Rectal smooth muscle tissue (tissue), 1 donor: Measurements from ENCODE around the gene PPP3CA.

Experiments used
- H3K27ac ChIP-seq: one replicate; pipeline ENCODE4 v1.7.0; 2013; ENCODE audit warnings: low read depth, low read length, inconsistent platforms
- H3K27me3 ChIP-seq: one replicate; pipeline ENCODE4 v1.7.0; 2013; ENCODE audit warnings: low read length; ENCODE audit not compliant: control insufficient read depth, insufficient read depth
- H3K36me3 ChIP-seq: one replicate; pipeline ENCODE4 v1.7.0; 2013; ENCODE audit warnings: low read length; ENCODE audit not compliant: control insufficient read depth, insufficient read depth
- H3K4me1 ChIP-seq: one replicate; pipeline ENCODE4 v1.7.0; 2013; ENCODE audit warnings: low read length; ENCODE audit not compliant: control insufficient read depth, insufficient read depth
- H3K4me3 ChIP-seq: one replicate; pipeline ENCODE4 v1.7.0; 2013; ENCODE audit warnings: low read length
- H3K9ac ChIP-seq: one replicate; pipeline ENCODE4 v1.7.0; 2013; ENCODE audit warnings: low read length

PPP3CA gene

GRCh38 chr4:101262683-101263082 lies 84.6 kb downstream of the PPP3CA start:
- no peaks in the 10 kb centered on the region for H3K27me3 ChIP-seq

DNA sequence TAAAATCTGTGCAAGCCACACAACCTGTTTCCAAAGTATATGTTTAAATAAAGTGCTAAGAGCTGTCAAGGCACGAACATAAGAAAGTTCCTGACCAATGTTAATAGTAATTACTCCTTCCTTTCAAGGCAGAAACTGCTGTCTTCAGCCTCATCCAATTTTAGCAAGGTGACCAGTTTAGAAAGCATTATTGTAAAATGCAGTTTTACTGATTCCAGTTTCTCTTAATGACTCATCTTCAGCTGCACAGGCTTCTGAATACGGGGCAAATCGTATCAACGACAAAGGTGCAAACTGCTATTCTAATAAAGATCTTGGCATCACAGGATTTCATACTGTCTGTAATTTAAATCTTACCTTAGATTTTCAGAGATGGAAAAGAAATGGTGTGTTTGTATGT lies 87.5 kb downstream of the PPP3CA start:
- no peaks in the 10 kb centered on the region for H3K27me3 ChIP-seq
- no peak overlapping the region for H3K9ac ChIP-seq
- no peak overlapping the region for H3K27ac ChIP-seq
- H3K4me3 ChIP-seq: no peak overlapping the region
- H3K36me3 ChIP-seq: no peaks in the 10 kb centered on the region
- peaks cover 6% of the 10 kb centered on the region for H3K4me1 ChIP-seq

More at GRCh38 chr4:101262683-101263082, 84.6 kb downstream of the PPP3CA start:
- Histone ChIP-seq H3K9ac (no peak overlapping the region), H3K36me3 (no peaks in the 10 kb centered on the region), H3K4me1 (peaks cover 6% of the 10 kb centered on the region), H3K27ac (no peak overlapping the region), H3K4me3 (no peak overlapping the region)

- Histone ChIP-seq H3K4me3 (no peak overlapping the region), H3K9ac (no peak overlapping the region), H3K36me3 (no peaks in the 10 kb centered on the region), H3K4me1 (peaks cover 6% of the 10 kb centered on the region), H3K27ac (no peak overlapping the region), H3K27me3 (no peaks in the 10 kb centered on the region)
Observed at GRCh38 chr4:101258883-101259282, 88.4 kb downstream of the PPP3CA start.

DNA sequence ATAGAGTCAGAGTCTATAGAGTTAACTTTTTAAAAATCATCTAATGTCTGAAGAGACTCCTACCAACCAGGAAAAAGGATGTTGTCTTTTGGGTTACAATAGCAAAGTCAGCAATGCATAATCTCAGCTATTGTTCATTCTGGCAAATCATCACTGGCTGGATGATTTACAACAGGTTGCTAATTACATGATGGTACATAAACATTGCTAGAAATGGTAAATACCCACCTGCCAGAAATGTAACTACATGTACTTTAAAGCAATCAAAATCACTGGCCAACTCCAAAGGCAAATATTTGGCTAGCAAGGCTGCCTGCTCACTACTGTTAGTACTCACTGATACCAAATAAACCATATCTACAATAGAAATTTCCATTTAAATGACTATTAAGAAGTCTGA lies 91.1 kb downstream of the PPP3CA start:
- Histone ChIP-seq H3K4me1 (peaks cover 6% of the 10 kb centered on the region), H3K27me3 (no peaks in the 10 kb centered on the region), H3K36me3 (no peaks in the 10 kb centered on the region), H3K4me3 (no peak overlapping the region), H3K27ac (no peak overlapping the region), H3K9ac (no peak overlapping the region)

DNA sequence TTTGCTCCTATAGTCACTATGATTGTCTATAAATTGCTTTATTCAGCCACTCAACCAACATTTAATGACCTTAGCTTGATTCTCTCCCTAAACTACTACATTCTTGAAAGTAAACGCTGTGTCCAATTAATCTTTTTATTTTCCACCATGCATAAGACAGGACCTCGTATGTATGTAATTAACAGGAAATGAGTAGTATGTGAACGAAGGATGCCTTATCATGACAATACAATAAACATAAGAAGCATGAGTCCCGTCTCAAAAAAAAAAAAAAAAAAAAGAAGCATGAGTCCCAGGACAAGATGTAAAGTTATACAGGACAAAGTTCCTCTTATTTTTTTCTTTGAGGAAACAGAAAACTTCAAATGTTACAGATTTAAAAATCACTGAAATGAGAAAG lies 92.5 kb downstream of the PPP3CA start:
- no peak overlapping the region for H3K4me3 ChIP-seq
- H3K27me3 ChIP-seq: no peaks in the 10 kb centered on the region
- no peaks in the 10 kb centered on the region for H3K4me1 ChIP-seq
- no peaks in the 10 kb centered on the region for H3K36me3 ChIP-seq
- no peak overlapping the region for H3K9ac ChIP-seq
- no peak overlapping the region for H3K27ac ChIP-seq

GRCh38 chr4:101253121-101253520 lies 94.2 kb downstream of the PPP3CA start:
- Histone ChIP-seq H3K4me3 (no peak overlapping the region), H3K36me3 (no peaks in the 10 kb centered on the region), H3K9ac (no peak overlapping the region), H3K27ac (no peak overlapping the region), H3K4me1 (no peaks in the 10 kb centered on the region), H3K27me3 (no peaks in the 10 kb centered on the region)

DNA sequence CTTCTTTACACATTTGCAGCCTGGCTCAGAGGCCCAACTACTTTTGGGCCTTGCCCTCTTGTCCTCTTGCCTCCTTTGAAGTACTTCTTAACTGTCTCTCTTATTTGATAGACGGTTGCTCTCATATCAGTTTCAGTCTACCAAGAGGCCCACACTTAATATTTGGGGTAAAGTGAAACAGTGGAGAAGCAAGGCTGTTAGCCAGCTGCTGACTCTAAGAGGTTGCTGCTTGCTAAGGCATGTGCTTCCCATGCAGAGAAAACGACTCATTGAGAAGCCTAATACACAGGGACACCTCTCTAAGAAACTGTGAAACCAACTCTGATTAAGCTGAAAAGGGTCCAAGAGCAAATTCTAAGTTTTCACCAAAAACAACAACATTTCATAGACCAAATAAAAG lies 94.6 kb downstream of the PPP3CA start:
- H3K9ac ChIP-seq: no peak overlapping the region
- no peak overlapping the region for H3K27ac ChIP-seq
- H3K4me3 ChIP-seq: no peak overlapping the region
- no peaks in the 10 kb centered on the region for H3K27me3 ChIP-seq
- H3K36me3 ChIP-seq: no peaks in the 10 kb centered on the region
- no peaks in the 10 kb centered on the region for H3K4me1 ChIP-seq

DNA sequence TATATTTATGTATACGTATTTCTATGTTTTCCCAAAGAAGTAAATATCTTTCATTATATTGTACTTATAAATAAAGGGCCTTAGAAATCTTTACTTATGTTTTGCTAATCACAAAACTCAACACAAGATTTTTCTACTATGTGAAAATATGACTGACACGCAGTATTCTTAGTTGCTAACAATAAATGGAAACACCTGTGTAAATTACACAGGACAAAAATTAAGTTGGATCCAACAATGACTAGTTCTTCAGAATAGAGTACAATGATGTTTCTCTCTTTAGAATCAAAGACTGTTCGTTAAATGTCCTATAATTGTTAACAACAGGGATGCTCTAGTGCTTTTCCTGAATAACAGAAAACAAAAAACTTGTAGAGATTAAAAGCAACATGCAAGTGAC lies 96.1 kb downstream of the PPP3CA start:
- no peaks in the 10 kb centered on the region for H3K4me1 ChIP-seq
- H3K27ac ChIP-seq: no peak overlapping the region
- H3K27me3 ChIP-seq: no peaks in the 10 kb centered on the region
- H3K36me3 ChIP-seq: no peaks in the 10 kb centered on the region
- H3K4me3 ChIP-seq: no peak overlapping the region
- no peak overlapping the region for H3K9ac ChIP-seq

- H3K36me3 ChIP-seq: no peaks in the 10 kb centered on the region
- no peak overlapping the region for H3K9ac ChIP-seq
- H3K27me3 ChIP-seq: no peaks in the 10 kb centered on the region
- H3K4me3 ChIP-seq: no peak overlapping the region
- no peaks in the 10 kb centered on the region for H3K4me1 ChIP-seq
- no peak overlapping the region for H3K27ac ChIP-seq
Observed at GRCh38 chr4:101244349-101244748, 103.0 kb downstream of the PPP3CA start.

GRCh38 chr4:101242441-101242840 lies 104.9 kb downstream of the PPP3CA start:
- Histone ChIP-seq H3K9ac (no peak overlapping the region), H3K27ac (no peak overlapping the region), H3K36me3 (no peaks in the 10 kb centered on the region), H3K4me1 (peaks cover 2% of the 10 kb centered on the region), H3K27me3 (no peaks in the 10 kb centered on the region), H3K4me3 (no peak overlapping the region)

GRCh38 chr4:101240099-101240498 lies 107.2 kb downstream of the PPP3CA start:
- Histone ChIP-seq H3K36me3 (no peaks in the 10 kb centered on the region), H3K27ac (no peak overlapping the region), H3K4me3 (no peak overlapping the region), H3K9ac (no peak overlapping the region), H3K27me3 (no peaks in the 10 kb centered on the region), H3K4me1 (peaks cover 2% of the 10 kb centered on the region)

- Histone ChIP-seq H3K27me3 (no peaks in the 10 kb centered on the region), H3K4me3 (no peak overlapping the region), H3K9ac (no peak overlapping the region), H3K4me1 (peaks cover 2% of the 10 kb centered on the region), H3K36me3 (no peaks in the 10 kb centered on the region), H3K27ac (no peak overlapping the region)
Observed at GRCh38 chr4:101239665-101240064, 107.7 kb downstream of the PPP3CA start.

DNA sequence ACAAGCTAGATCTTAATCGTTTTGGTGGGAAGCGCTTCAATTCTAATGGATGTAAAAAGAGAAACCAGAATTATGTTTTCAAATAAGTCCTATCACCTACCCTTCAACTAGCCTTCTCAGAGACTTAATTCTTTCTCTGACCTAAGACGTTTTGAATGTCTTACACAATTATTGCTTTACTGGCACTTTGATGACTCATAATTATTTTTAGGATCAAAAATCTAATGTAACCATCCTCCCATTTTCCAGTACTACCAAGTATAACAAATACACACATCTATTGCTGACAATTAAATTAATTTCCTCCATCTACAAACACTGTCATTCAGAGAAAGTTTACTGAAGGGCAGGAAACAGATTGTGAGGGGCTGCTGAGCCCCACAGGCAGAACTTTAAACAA lies 108.6 kb downstream of the PPP3CA start:
- no peak overlapping the region for H3K4me3 ChIP-seq
- H3K27me3 ChIP-seq: no peaks in the 10 kb centered on the region
- no peaks in the 10 kb centered on the region for H3K36me3 ChIP-seq
- H3K4me1 ChIP-seq: peaks cover 2% of the 10 kb centered on the region
- no peak overlapping the region for H3K27ac ChIP-seq
- H3K9ac ChIP-seq: no peak overlapping the region
